Activated T-helper 2 cell treated with anti-CD3 and anti-CD28 coated beads, Interferon-gamma antibody, Interleukin-2, Interleukin-4, amounts not matched to agents 10 μg/mL and 5 μg/mL and 100 μg/mL, durations not matched to agents 14 hours and 24 hours and 36 hours (primary cell): ENCODE measurements around the gene LY6G6D. TPM values are rescaled to one million over a fixed set of nuclear protein-coding genes. Genes with fewer than 3 reads are reported as not detected.

Experiments used
- DNase-seq: peaks from one replicate; pipeline ENCODE4 v3.0.0; 2021; ENCODE audit warnings: low spot score
- H3K27ac Mint-ChIP-seq: one replicate; pipeline ENCODE4 v1.8.0; 2021; ENCODE audit warnings: mixed read lengths
- H3K27me3 Mint-ChIP-seq: one replicate; pipeline ENCODE4 v1.8.0; 2021; ENCODE audit warnings: low read depth, mixed read lengths
- H3K36me3 Mint-ChIP-seq: one replicate; pipeline ENCODE4 v1.8.0; 2021; ENCODE audit warnings: low read depth, mixed read lengths
- H3K4me1 Mint-ChIP-seq: one replicate; pipeline ENCODE4 v1.8.0; 2021; ENCODE audit warnings: low read depth, mixed read lengths
- H3K4me3 Mint-ChIP-seq: one replicate; pipeline ENCODE4 v1.8.0; 2021; ENCODE audit warnings: low read depth, mild to moderate bottlenecking, moderate library complexity, mixed read lengths
- H3K9me3 Mint-ChIP-seq: one replicate; pipeline ENCODE4 v1.8.0; 2021; ENCODE audit warnings: mixed read lengths
- intact Hi-C: fragments of 100-400 bp; cut with micrococcal nuclease; formaldehyde crosslinking; loops from one replicate; pipeline ENCODE4 v1.15.1; 2023
- total RNA-seq: library from RNA; stranded (reverse); gene quantifications from 2 replicates; pipeline ENCODE4 v1.2.3, GENCODE V29; 2022

LY6G6D gene, protein sequence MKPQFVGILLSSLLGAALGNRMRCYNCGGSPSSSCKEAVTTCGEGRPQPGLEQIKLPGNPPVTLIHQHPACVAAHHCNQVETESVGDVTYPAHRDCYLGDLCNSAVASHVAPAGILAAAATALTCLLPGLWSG
- total RNA-seq: not detected in 2 replicates

GRCh38 chr6:31715022-31715958 is at the start of gene LY6G6D:
TSS of gene LY6G6D (plus strand) at chr6:31715348. CDS start at chr6:31715356, 8 bp downstream.
- Mint-ChIP-seq H3K27ac (no peak within 1 kb of the TSS), H3K36me3 (no peaks in the 10 kb centered on the region), H3K9me3 (no peaks in the 10 kb centered on the region), H3K4me1 (peaks cover 9% of the 10 kb centered on the region), H3K4me3 (no peak within 1 kb of the TSS), H3K27me3 (peaks cover 13% of the 10 kb centered on the region)
- no peak for DNase-seq
- intact Hi-C loops: no loop called here

- peak within 1 kb of the TSS; percentile 96 for H3K4me3 Mint-ChIP-seq
- peaks cover 43% of the 10 kb centered on the region for H3K4me1 Mint-ChIP-seq
- intact Hi-C loops: loop anchor here (1.0 to 5.0 kb wide), 7 partner anchors 13 to 232 kb away; partner anchors contain the start of genes ABHD16A, BAG6, DDX39B and EHMT2
- H3K27ac Mint-ChIP-seq: peak within 1 kb of the TSS; percentile 94
- no peaks in the 10 kb centered on the region for H3K27me3 Mint-ChIP-seq
- DNase-seq: peak; percentile 98
- H3K9me3 Mint-ChIP-seq: no peaks in the 10 kb centered on the region
- peaks cover 89% of the 10 kb centered on the region for H3K36me3 Mint-ChIP-seq
These were observed 49.4 kb upstream of the LY6G6D start, which contains the start of gene CSNK2B for GRCh38 chr6:31665501-31666336. TSS of gene CSNK2B (plus strand) at chr6:31666080. CDS start at chr6:31666832, 752 bp downstream.

DNA sequence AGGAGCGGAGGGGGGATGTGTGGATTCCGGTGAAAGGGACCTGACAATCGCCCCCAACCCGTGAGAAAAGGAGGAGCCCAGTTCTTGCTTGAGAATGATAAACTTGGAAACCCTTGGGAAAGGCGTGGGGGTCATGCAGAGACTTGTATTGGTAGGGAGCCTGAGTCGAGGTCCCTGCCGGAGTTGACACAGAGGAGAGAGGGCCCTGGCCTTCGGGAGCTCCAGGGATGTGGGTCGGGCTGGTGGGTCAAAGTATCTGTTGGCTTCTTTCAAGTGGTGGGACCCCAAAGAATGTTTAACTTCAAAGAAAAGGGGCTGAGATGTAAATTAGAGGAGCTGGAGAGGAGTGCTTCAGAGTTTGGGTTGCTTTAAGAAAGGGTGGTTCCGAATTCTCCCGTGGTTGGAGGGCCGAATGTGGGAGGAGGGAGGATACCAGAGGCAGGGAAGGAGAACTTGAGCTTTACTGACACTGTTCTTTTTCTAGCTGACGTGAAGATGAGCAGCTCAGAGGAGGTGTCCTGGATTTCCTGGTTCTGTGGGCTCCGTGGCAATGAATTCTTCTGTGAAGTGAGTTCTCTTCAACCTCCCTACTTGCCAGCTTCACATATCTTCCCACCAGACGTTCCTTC is 48.7 kb upstream of the LY6G6D start:
- peak overlapping the region; percentile 96 for H3K4me3 Mint-ChIP-seq
- intact Hi-C loops: loop anchor here (5.0 kb wide), 1 partner anchor 231 kb away; the partner anchor contains the start of gene EHMT2
- H3K4me1 Mint-ChIP-seq: peaks cover 37% of the 10 kb centered on the region
- no peaks in the 10 kb centered on the region for H3K9me3 Mint-ChIP-seq
- H3K27ac Mint-ChIP-seq: peak overlapping the region; percentile 94
- H3K27me3 Mint-ChIP-seq: no peaks in the 10 kb centered on the region
- no peak for DNase-seq
- H3K36me3 Mint-ChIP-seq: peaks cover 89% of the 10 kb centered on the region

GRCh38 chr6:31669676-31670075 is 45.5 kb upstream of the LY6G6D start, which contains the start of gene LY6G5B:
TSS of gene LY6G5B (plus strand) at chr6:31669976. CDS start at chr6:31670951, 975 bp downstream.
- intact Hi-C loops: loop anchor here (5.0 kb wide), 1 partner anchor 228 kb away; the partner anchor contains the start of gene EHMT2

DNA sequence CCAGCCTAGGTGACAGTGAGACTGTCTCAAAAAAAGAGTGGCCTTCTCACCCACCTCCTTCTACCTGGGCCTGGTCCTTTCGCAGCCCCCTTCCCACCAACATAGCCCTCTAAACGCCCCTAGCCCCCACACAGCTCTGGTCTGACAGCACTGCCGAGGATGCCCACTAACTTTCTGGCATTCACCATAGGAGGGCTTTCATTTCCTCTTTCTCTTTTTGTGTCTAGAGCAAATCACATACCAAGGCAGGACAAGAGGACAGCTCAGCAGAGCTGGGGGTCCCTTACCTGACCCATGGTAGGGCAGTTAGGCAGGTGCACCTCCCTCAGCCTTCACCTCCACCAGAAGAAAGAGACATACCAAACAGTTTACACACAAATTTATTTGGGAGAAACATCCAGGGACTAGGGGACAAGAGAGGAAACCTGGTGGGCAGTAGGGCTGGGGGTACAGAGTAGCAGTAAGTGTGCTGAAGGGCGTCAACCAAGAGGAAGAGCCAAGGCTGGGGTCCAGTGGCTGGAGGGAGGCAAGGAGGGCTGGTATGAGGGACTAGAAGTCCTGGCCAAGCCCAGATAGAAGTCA is 38.7 kb upstream of the LY6G6D start:
- Mint-ChIP-seq H3K4me1 (peaks cover 19% of the 10 kb centered on the region), H3K9me3 (no peaks in the 10 kb centered on the region), H3K27ac (no peak overlapping the region), H3K36me3 (peaks cover 23% of the 10 kb centered on the region), H3K4me3 (no peak overlapping the region), H3K27me3 (no peaks in the 10 kb centered on the region)
- intact Hi-C loops: no loop called here
- DNase-seq: no peak

More at GRCh38 chr6:31669676-31670075, 45.5 kb upstream of the LY6G6D start, which contains the start of gene LY6G5B:
- no peak for DNase-seq
- H3K9me3 Mint-ChIP-seq: no peaks in the 10 kb centered on the region
- no peak within 1 kb of the TSS for H3K27ac Mint-ChIP-seq
- H3K4me1 Mint-ChIP-seq: peaks cover 16% of the 10 kb centered on the region
- H3K36me3 Mint-ChIP-seq: peaks cover 81% of the 10 kb centered on the region
- no peaks in the 10 kb centered on the region for H3K27me3 Mint-ChIP-seq
- H3K4me3 Mint-ChIP-seq: no peak within 1 kb of the TSS

GRCh38 chr6:31676904-31677303 is 38.2 kb upstream of the LY6G6D start:
- Mint-ChIP-seq H3K36me3 (peaks cover 19% of the 10 kb centered on the region), H3K4me3 (no peak overlapping the region), H3K27ac (no peak overlapping the region), H3K4me1 (peaks cover 21% of the 10 kb centered on the region), H3K27me3 (no peaks in the 10 kb centered on the region), H3K9me3 (no peaks in the 10 kb centered on the region)
- intact Hi-C loops: no loop called here
- no peak for DNase-seq

DNA sequence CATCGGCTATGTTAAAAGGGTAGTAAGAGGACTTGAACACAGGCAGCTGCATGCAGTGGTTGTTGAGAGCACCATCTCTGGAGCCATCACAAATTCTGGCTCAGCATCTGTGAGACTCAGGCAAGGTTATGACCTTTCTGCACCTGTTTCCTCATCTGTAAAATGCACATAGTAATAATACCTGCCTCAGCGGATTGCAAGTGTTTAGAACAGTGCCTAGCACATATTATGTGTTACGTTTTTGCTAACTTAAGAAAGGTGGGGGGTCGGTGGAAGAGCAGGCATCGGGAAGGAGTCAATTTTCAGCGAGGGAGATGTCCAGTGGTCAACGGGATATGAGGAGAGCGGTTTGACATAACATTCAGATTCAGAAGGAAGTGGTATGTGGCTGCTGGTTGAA is 37.2 kb upstream of the LY6G6D start:
- no peaks in the 10 kb centered on the region for H3K9me3 Mint-ChIP-seq
- intact Hi-C loops: no loop called here
- peaks cover 21% of the 10 kb centered on the region for H3K4me1 Mint-ChIP-seq
- H3K36me3 Mint-ChIP-seq: peaks cover 8% of the 10 kb centered on the region
- H3K27me3 Mint-ChIP-seq: no peaks in the 10 kb centered on the region
- no peak for DNase-seq
- H3K27ac Mint-ChIP-seq: no peak overlapping the region
- no peak overlapping the region for H3K4me3 Mint-ChIP-seq

DNA sequence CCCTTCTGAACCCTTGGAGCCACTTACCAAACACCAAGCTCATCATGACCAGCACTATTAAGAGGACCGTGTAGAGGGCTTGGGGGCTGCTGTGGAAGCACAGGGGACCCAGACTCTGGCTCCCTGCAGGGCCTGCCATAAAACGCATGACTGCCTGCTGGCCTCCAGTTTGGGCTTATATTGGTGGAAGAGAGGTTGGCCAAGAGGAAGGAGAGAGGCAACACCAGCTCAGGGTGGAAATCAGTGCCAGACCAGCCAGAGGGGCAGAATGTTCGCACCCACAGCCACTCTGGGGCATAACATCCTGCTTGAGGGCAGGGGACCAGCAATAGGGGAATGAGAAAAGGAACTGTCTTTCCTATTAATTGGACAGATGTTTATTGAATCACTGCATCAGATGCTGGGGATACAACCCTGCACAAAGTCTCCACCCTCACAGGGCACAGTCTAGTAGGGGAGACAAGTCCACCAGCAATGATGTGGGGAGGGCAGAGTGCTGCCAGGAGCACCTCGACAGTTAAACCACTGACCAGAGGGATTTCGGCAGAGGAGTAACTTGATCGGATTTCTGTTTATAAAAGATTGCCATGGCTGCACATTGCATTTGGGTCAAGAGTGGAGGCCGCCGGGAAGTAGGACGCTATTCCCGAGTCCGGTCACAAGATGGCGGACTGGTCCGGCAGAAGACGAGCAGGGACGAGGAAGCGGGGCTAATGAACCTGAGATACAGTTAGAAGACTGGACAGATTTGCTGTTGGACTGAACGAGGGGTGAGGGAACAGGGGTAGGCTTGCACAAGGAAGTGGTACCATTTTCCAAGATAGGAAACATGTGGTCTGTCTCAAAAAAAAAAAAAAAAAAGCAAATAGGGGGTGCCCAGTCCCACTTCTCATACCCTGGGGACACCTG is 34.7 kb upstream of the LY6G6D start, which contains the start of gene LY6G5C:
Gene LY6G5C, minus strand, starts transcription at position 842 of the 909 bp plus-strand sequence. Its CDS starts 694 bp downstream, at position 148.
- peaks cover 21% of the 10 kb centered on the region for H3K4me1 Mint-ChIP-seq
- H3K27ac Mint-ChIP-seq: peak within 1 kb of the TSS; percentile 64
- peaks cover under 1% of the 10 kb centered on the region for H3K36me3 Mint-ChIP-seq
- H3K27me3 Mint-ChIP-seq: no peaks in the 10 kb centered on the region
- intact Hi-C loops: loop anchor here (1.0 to 10.0 kb wide), 4 partner anchors 58 to 274 kb away; partner anchors contain the start of genes NELFE and SKIC2
- no peaks in the 10 kb centered on the region for H3K9me3 Mint-ChIP-seq
- peak; percentile 58 for DNase-seq
- peak within 1 kb of the TSS; percentile 73 for H3K4me3 Mint-ChIP-seq

DNA sequence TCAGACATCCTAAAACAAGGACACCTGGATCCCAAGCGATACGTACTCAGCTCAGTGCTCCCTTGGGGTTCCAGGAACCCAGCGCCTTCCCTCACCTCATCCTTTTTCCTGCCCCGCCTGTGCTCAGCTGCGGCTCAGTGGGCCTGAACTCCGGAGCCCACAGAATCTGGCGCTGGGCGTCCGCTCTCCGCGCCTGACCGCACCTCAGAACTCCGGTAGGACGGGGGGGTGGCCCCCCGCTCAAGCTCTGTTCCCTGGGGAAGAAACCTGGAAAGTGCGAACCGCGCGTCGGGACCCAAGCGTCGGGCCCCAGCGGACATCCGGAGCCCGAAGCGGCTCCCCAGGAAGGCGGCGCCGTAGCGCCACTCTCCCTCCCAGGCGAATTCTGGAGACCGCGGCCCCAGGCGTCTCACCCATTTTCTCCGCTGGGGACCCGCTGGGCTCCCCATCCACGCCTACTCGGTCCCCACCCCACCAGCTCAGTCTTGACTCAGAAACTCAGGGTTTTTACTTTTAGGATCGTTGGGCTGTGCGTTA is 33.9 kb upstream of the LY6G6D start:
- intact Hi-C loops: loop anchor here (2.0 to 10.0 kb wide), 3 partner anchors 58 to 274 kb away; partner anchors contain the start of genes NELFE and SKIC2
- peaks cover 7% of the 10 kb centered on the region for H3K36me3 Mint-ChIP-seq
- H3K4me3 Mint-ChIP-seq: peak overlapping the region; percentile 73
- DNase-seq: no peak
- H3K4me1 Mint-ChIP-seq: peaks cover 21% of the 10 kb centered on the region
- H3K27me3 Mint-ChIP-seq: no peaks in the 10 kb centered on the region
- no peaks in the 10 kb centered on the region for H3K9me3 Mint-ChIP-seq
- H3K27ac Mint-ChIP-seq: no peak overlapping the region

GRCh38 chr6:31683591-31683990 is 31.6 kb upstream of the LY6G6D start:
- no peak overlapping the region for H3K4me3 Mint-ChIP-seq
- no peaks in the 10 kb centered on the region for H3K27me3 Mint-ChIP-seq
- H3K27ac Mint-ChIP-seq: no peak overlapping the region
- no peak for DNase-seq
- peaks cover 16% of the 10 kb centered on the region for H3K4me1 Mint-ChIP-seq
- intact Hi-C loops: loop anchor here (5.0 to 10.0 kb wide), 2 partner anchors 149 to 271 kb away; partner anchors contain the start of genes NELFE and SKIC2
- H3K9me3 Mint-ChIP-seq: no peaks in the 10 kb centered on the region
- H3K36me3 Mint-ChIP-seq: peaks cover 21% of the 10 kb centered on the region
